Lower leg skin (tissue), 4 donors: ENCODE results near the gene PLA2G2A. TPM values are rescaled to one million over a fixed set of nuclear protein-coding genes. Genes with fewer than 3 reads are reported as not detected.

Source experiments
- DNase-seq, 2 donors: peaks; one replicate each; pipeline ENCODE4 v3.0.0-alpha.2; 2019; ENCODE audit warnings: low spot score in 2 of 2
- H3K4me3 ChIP-seq: fragments of 200-600 bp; sonication (generic); 2 replicates; pipeline ENCODE4 v1.5.1; 2017; ENCODE audit warnings: mild to moderate bottlenecking, low read depth; ENCODE audit not compliant: poor library complexity, severe bottlenecking
- POLR2A ChIP-seq, 2 donors: fragments of 450-650 bp; IDR thresholded peaks; one replicate each; pipeline ENCODE4 v1.6.1; 2016 to 2017; ENCODE audit warnings: antibody characterized with exemption in 2 of 2, mild to moderate bottlenecking in 1 of 2, moderate library complexity in 1 of 2
- WGBS, 2 donors: methylation state at CpG; one replicate each; pipeline ENCODE4 v1.1.5; 2018; 5-methylcytosine and 5-hydroxymethylcytosine counted together
- intact Hi-C: fragments of 100-400 bp; cut with DNase I; formaldehyde crosslinking; loops from one replicate; pipeline ENCODE4 v1.15.0; 2023; ENCODE audit warnings: low total_unique reads
- total RNA-seq, 4 donors: library from RNA; depleted of rRNA; stranded (reverse); fragments of >200 nt; gene quantifications; one replicate each; pipeline ENCODE4 v1.1.0, GENCODE V29; 2016
- TF ChIP-seq, protein P1 (sequence below), 3 donors: fragments of 450-650 bp; IDR thresholded peaks; one replicate each; pipeline ENCODE4 v1.5.1; 2016; ENCODE audit warnings: antibody characterized with exemption in 3 of 3, mild to moderate bottlenecking in 3 of 3, moderate library complexity in 2 of 3

PLA2G2A gene
- total RNA-seq, 4 donors from 2014 or later, result 6.0 to 14.0 (median 10.3) TPM

- H3K4me3 ChIP-seq, result no peak overlapping the region
- 26 to 36% methylated on average over 2 of the region's 2 CpGs for WGBS, 2 donors
- no peak for TF ChIP-seq POLR2A (IDR thresholded peaks at IDR 0.05)
- TF ChIP-seq, protein P1, sequence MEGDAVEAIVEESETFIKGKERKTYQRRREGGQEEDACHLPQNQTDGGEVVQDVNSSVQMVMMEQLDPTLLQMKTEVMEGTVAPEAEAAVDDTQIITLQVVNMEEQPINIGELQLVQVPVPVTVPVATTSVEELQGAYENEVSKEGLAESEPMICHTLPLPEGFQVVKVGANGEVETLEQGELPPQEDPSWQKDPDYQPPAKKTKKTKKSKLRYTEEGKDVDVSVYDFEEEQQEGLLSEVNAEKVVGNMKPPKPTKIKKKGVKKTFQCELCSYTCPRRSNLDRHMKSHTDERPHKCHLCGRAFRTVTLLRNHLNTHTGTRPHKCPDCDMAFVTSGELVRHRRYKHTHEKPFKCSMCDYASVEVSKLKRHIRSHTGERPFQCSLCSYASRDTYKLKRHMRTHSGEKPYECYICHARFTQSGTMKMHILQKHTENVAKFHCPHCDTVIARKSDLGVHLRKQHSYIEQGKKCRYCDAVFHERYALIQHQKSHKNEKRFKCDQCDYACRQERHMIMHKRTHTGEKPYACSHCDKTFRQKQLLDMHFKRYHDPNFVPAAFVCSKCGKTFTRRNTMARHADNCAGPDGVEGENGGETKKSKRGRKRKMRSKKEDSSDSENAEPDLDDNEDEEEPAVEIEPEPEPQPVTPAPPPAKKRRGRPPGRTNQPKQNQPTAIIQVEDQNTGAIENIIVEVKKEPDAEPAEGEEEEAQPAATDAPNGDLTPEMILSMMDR (IDR thresholded peaks at IDR 0.05), result no peak
- no peak for DNase-seq
- intact Hi-C loops, result no loop called here
Measured at GRCh38 chr1:19949016-19949415, 30.4 kb downstream of the PLA2G2A start.

GRCh38 chr1:19946971-19947370 lies 32.4 kb downstream of the PLA2G2A start:
- intact Hi-C loops, result no loop called here
- 73 to 79% methylated on average over 3 of the region's 3 CpGs for WGBS, 2 donors
- H3K4me3 ChIP-seq, result no peak overlapping the region
- no peak for DNase-seq
- no peak for TF ChIP-seq POLR2A (IDR thresholded peaks at IDR 0.05)
- TF ChIP-seq, protein P1 (IDR thresholded peaks at IDR 0.05), result no peak

- intact Hi-C loops, result no loop called here
- TF ChIP-seq, protein P1 (IDR thresholded peaks at IDR 0.05), result no peak
- no peak for TF ChIP-seq POLR2A (IDR thresholded peaks at IDR 0.05)
- no peak overlapping the region for H3K4me3 ChIP-seq
- DNase-seq, result no peak
- WGBS, 2 donors, result 67 to 68% methylated on average over 6 of the region's 6 CpGs
Measured at GRCh38 chr1:19946331-19946751, 33.1 kb downstream of the PLA2G2A start.

- no peak overlapping the region for H3K4me3 ChIP-seq
- WGBS, 2 donors, result 21 to 29% methylated on average over 2 of the region's 2 CpGs
- TF ChIP-seq, protein P1 (IDR thresholded peaks at IDR 0.05), result no peak
- no peak for TF ChIP-seq POLR2A (IDR thresholded peaks at IDR 0.05)
- no peak for DNase-seq
- intact Hi-C loops, result no loop called here
Measured at GRCh38 chr1:19945914-19946313, 33.5 kb downstream of the PLA2G2A start.

GRCh38 chr1:19942657-19943056 lies 36.8 kb downstream of the PLA2G2A start:
- no peak overlapping the region for H3K4me3 ChIP-seq
- WGBS, 2 donors, result 89 to 91% methylated on average over 2 of the region's 2 CpGs
- intact Hi-C loops, result no loop called here
- TF ChIP-seq POLR2A (IDR thresholded peaks at IDR 0.05), result no peak
- TF ChIP-seq, protein P1 (IDR thresholded peaks at IDR 0.05), result no peak
- no peak for DNase-seq

DNA sequence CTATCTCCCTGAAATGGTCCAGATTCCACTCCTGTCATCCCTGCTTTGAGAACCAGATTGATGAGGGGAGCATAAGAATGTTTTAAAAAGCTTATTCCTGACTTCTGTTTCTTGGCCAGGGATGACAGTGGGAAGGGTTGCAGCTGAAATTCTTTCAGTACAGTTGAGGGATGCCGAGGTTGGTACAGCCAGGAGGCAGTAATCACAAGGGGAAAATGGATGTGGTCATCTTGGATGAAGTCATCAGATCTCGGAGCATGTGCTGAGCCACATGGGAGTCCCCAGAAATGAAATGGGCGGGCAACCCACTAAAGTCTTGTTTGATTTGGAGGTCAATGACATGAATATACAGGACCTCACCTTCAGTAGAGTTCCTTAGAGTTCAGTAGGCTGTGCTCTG lies 37.3 kb downstream of the PLA2G2A start:
- H3K4me3 ChIP-seq, result no peak overlapping the region
- intact Hi-C loops, result no loop called here
- DNase-seq, result no peak
- no peak for TF ChIP-seq POLR2A (IDR thresholded peaks at IDR 0.05)
- 77 to 80% methylated on average over 3 of the region's 3 CpGs for WGBS, 2 donors
